SK-N-SH (cell line): Measurements from ENCODE around the gene APBB2.

ENCODE experiments used
- CTCF ChIP-seq: fragments of 200-600 bp; sonication (generic); IDR thresholded peaks from 2 replicates; pipeline ENCODE4 v1.6.1; 2017; ENCODE audit warnings: antibody characterized with exemption, mild to moderate bottlenecking, moderate library complexity
- EP300 ChIP-seq, 2 experiments: IDR thresholded peaks; 2 replicates each; pipeline versions ENCODE4 v1.4.0 to v1.6.1; 2012; ENCODE audit warnings: borderline replicate concordance in 1 of 2, low read depth in 1 of 2, low read length in 1 of 2
- IRF3 ChIP-seq: fragments of 150-350 bp; IDR thresholded peaks from 2 replicates; pipeline ENCODE4 v1.6.1; 2016; ENCODE audit warnings: mild to moderate bottlenecking, low read depth, low read length
- MAX ChIP-seq: IDR thresholded peaks from 2 replicates; pipeline ENCODE4 v1.4.0; 2012; ENCODE audit warnings: low read depth
- SMC3 ChIP-seq: IDR thresholded peaks from 2 replicates; pipeline ENCODE4 v1.6.1; 2012; ENCODE audit warnings: low read depth, low read length, improper control_type of control experiment
- USF1 ChIP-seq: IDR thresholded peaks from 2 replicates; pipeline ENCODE4 v1.4.0; 2012; ENCODE audit warnings: low read depth, borderline replicate concordance
- USF2 ChIP-seq: fragments of 150-350 bp; IDR thresholded peaks from 2 replicates; pipeline ENCODE4 v1.6.1; 2017; ENCODE audit warnings: antibody characterized with exemption, low read length, low read depth, borderline replicate concordance

GRCh38 chr4:40842318-40842717 lies 372.0 kb downstream of the APBB2 start:
- no peak for TF ChIP-seq SMC3
- TF ChIP-seq CTCF: no peak
- TF ChIP-seq MAX: no peak
- no peak for TF ChIP-seq USF1
- TF ChIP-seq EP300 (IDR thresholded peaks at IDR 0.05; ENCODE audit: borderline replicate concordance in 1 of 2, low read depth in 1 of 2, low read length in 1 of 2): no peak
- no peak for TF ChIP-seq IRF3
- TF ChIP-seq USF2: no peak
